COLO829 (cell line): Measurements from ENCODE around the gene PPM1M.
A peak's percentile ranks its signal among the peaks of the same experiment; 100 is the strongest.

ENCODE experiments used
- DNase-seq: peaks from one replicate; pipeline ENCODE4 v3.0.0; 2012; ENCODE audit warnings: low spot score

PPM1M gene

DNA sequence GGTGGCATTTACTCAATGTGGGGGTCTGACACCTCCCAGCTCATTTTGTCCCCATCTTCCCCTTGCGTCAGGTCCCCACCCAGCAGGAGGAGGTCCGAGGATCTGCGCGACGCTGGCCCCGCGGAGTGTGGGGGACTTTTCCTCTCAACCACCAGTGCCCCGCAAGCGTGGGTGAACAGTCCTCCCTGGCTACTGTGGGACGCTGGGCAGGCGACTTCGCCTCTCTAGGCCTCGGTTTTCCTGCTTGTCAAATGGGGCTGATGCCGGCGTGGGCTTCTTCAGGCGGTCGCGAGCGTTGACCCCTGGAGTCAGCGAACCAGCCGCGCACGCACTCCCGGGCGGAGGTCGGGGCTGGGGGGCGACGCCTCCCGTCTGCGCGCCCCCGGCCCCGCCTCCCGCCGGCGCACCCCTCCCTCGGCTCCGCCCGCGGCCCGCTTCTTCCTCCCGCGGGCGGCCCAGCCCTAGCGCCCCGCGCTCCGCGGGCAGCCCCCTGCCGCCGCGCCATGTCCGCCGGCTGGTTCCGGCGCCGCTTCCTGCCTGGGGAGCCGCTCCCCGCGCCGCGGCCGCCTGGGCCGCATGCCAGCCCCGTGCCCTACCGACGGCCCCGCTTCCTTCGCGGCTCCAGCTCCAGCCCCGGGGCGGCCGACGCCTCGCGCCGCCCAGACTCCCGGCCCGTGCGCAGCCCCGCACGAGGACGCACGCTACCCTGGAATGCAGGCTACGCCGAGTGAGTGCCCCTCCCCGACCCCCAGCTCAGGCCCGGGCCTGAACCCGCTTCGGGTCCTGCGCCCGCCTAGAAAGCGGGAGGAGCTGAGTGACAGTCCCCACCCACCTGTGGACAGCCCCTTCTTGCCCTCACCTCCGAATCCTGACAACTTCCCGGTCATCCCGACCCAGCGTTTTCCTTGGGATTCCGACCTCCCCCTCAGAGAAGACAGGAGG, at the start of gene PPM1M:
TSS of gene PPM1M (plus strand) at position 438 of the 942 bp plus-strand sequence. CDS start at position 504, 66 bp downstream.
- no peak for DNase-seq

GRCh38 chr3:52195823-52196331, 49.7 kb upstream of the PPM1M start:
- DNase-seq = peak; percentile 56

GRCh38 chr3:52196977-52197376, 48.6 kb upstream of the PPM1M start:
- DNase-seq = no peak

DNA sequence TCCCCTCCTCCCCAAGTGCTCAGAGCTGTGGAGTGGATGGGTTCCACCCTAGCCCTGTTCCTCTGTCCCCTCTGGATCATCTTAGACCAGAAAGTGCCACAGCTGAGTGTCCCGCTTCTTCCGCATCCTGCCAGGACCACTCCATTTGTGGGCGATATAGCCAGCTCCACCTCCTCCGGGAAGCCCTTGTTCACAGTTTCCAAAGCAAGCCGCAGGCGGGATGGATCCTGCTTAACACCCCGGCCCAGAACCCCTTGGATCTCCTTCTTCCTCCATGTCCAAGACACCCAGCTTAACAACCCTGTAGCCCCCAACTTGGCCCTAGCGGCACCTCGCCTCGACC, 48.1 kb upstream of the PPM1M start:
- DNase-seq = no peak

- DNase-seq = peak; percentile 98
Measured at GRCh38 chr3:52197842-52198625, 47.5 kb upstream of the PPM1M start, which contains the start of gene ALAS1. ALAS1 (plus strand) TSS chr3:52198160; CDS start chr3:52199242, 1,082 bp downstream.

DNA sequence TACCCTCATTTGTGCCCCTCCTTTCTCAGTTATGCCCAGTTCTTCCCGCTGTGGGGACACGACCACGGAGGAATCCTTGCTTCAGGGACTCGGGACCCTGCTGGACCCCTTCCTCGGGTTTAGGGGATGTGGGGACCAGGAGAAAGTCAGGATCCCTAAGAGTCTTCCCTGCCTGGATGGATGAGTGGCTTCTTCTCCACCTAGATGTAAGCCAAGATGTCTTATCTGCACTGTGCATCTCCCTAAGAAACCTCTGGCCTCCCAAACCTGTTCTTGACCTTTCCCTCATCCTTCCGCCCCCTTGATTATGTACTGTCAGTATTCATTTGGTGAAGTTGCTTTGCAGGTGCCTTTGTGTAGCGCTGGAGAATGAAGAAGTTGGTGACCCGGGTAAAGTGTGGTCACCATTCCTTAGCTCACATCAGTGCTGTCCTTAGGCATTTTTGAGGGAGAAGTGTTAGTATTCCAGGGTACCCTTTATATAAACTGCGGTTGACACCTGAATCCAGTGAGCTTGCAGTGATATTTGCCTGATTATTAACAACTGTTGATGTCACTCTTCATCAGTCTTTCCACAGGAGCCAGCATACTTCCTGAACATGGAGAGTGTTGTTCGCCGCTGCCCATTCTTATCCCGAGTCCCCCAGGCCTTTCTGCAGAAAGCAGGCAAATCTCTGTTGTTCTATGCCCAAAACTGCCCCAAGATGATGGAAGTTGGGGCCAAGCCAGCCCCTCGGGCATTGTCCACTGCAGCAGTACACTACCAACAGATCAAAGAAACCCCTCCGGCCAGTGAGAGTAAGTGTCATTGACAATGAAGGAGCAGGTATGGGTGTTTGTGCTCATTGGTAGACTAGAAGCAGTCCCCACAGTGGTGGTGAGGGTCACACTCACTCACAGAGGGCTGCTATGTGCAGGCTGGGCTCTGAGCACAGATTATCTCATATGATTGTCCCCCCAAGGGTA, 46.6 kb upstream of the PPM1M start:
- no peak for DNase-seq

DNA sequence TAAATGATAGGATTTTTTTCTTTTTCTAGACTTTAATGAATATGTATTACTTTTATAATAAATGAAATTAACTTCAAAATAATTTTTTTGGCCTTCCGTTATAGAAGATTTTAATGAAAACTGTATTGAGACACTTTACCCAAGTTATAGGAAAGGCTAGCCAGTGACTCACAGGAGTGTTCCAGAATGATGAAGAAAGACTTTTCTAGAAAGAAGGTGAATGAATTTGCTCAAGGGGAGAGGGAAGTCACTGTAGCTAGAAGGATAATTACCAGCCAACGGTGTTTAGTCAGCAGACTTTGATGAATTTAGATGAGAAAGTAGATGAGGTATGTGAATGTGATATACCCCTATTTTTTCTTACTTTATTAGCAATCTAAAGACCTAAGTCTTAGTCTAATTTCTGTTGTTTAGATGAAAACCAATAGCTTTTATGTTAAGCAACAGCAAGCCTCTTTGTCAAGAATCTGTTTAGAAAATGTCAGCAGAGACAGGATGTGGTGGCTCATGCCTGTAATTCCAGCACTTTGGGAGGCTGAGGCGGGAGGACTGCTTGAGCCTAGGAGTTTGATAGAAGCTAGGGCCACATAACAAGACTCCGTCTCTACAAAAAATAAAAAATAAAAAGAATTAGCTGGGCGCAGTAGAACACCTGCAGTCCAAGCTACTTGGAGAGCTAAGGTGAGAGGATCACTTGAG, 44.4 kb upstream of the PPM1M start:
- DNase-seq = no peak

DNA sequence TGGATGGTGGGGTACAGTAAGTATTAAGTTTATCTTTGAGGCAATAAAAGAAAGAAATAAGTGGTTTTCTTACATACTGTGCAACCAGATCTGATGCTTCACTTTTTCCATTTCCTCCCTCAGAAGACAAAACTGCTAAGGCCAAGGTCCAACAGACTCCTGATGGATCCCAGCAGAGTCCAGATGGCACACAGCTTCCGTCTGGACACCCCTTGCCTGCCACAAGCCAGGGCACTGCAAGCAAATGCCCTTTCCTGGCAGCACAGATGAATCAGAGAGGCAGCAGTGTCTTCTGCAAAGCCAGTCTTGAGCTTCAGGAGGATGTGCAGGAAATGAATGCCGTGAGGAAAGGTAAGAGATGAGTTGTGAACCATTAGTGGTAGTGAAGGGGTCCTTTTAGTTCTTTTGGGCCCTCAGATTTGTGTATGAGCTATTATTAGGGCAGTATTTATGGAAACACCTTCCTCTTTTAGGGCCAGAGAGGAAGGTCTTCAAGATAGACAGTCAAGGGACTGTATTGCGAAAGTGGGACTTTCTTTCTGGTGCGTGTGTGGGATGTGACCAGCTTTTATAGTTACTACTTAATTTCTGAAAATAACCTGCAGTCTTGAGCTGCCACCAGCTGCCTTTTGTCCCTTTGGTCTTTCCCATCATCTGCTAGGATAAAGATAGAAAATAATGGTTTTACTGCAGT, 43.0 kb upstream of the PPM1M start:
- DNase-seq = no peak

- no peak for DNase-seq
Measured at GRCh38 chr3:52203701-52204100, 41.9 kb upstream of the PPM1M start.

DNA sequence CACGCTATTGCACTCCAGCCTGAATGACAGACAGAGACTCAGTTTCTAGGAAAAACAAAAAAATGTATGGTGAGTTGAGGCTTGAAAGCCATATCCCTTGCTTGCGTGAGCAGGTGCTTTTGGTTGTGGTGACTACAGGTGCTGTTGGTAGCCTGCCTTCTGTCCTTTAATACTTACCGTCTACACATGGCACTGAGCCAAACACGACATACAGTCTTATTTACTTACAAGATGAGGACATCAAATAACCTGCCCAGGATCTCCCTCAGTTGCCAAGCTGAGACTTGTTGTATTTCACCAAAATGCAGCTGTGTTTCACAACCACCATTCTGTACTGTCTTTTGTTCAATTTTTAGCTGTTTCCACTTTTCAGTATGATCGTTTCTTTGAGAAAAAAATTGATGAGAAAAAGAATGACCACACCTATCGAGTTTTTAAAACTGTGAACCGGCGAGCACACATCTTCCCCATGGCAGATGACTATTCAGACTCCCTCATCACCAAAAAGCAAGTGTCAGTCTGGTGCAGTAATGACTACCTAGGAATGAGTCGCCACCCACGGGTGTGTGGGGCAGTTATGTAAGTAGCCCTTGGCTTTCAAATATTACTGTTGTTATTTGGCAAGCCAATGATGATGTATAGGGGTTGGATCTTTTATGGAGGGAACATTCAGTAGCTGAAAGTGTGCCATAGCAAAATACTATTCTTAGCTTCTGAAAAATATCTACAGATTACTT, 41.1 kb upstream of the PPM1M start:
- no peak for DNase-seq

DNA sequence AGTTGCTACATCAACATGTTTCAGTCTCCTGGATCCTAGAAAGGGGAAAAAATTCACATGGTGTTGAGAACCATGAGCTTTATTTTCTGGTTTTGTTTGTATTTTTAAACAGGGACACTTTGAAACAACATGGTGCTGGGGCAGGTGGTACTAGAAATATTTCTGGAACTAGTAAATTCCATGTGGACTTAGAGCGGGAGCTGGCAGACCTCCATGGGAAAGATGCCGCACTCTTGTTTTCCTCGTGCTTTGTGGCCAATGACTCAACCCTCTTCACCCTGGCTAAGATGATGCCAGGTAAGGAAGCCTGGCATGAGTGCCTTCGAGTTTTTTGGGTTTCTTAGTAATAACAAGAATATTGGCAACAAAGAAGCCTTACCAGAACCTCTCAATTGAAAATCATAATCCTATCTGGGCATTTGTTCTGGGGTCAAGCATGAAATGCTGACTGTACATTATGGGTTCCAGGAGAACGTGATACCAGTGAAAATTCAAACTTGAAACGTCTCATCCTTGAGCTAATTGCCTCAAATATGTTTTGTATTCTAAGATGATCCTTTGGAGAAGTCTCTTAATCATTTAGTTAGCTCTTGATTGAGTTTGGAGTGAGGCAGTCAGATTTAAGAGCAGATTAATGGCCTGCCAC, 39.7 kb upstream of the PPM1M start:
- DNase-seq = no peak

- no peak for DNase-seq
Measured at GRCh38 chr3:52208556-52208955, 37.0 kb upstream of the PPM1M start.

- no peak for DNase-seq
Measured at GRCh38 chr3:52210037-52210436, 35.5 kb upstream of the PPM1M start.

DNA sequence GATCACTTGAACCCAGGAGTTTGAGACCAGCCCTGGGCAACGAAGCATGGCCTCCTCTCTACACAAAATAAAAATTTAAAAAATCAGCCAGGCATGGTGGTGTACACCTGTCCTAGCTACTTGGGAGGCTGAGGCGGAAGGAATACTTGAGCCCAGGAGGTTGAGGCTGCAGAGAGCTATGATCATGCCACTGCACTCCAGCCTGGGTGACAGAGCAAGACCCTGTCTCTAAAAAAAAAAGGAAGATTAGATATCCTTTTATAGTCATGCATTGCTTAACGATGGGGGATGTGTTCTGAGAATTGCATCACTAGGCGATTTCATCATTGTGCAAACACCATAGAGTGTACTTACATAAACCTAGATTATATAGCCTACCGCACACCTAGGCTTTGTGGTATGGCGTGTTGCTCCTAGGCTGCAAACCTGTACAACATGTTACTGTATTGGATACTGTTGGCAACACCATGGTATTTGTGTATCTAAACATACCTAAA, 35.0 kb upstream of the PPM1M start:
- no peak for DNase-seq

DNA sequence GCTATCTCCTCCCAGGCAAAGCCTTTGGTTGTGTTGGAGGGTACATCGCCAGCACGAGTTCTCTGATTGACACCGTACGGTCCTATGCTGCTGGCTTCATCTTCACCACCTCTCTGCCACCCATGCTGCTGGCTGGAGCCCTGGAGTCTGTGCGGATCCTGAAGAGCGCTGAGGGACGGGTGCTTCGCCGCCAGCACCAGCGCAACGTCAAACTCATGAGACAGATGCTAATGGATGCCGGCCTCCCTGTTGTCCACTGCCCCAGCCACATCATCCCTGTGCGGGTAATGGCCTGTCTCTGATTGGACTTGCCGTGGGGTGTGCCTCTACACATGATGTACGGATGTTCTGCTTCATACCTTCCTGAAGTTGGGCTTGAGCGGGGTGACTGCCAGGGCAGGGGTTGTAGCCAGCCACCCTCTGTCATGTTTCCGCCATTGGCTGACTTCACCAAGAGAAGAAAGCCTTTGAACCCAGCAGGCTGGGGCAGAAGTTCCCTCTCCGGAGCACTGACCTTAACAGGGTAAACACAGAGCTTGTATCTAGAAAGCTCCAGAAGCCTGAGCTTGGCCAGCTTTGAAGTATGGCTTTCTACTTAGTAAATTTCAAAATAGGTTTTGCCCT, 34.2 kb upstream of the PPM1M start:
- no peak for DNase-seq

DNA sequence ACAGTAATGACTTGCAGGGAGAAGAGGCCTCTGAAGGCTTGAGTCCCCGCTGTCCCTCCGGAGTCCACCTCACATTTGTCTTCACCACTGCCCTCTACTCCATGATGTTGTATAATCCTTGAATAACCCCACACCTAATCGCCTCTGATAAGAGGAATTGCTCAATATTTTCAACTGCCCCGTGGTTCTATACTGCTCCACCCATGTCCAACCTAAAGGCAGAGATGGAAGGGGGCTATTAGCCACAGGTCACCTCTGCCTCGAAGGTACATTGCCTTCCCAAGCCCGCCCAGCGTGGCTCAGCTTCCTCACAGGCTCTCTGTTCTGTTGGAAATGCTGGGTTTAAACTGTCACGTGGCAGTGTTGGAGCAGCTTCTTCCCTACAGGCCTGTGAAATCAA, 32.6 kb upstream of the PPM1M start:
- no peak for DNase-seq

GRCh38 chr3:52213901-52214300, 31.7 kb upstream of the PPM1M start:
- DNase-seq = no peak

- DNase-seq = no peak
Measured at GRCh38 chr3:52215351-52215750, 30.2 kb upstream of the PPM1M start.
